ENCODE measurements around the gene IL11. TPM values are rescaled to one million over a fixed set of nuclear protein-coding genes. Genes with fewer than 3 reads are reported as not detected.
"Not testable (repeated sequence)": the region's sequence is repeated elsewhere in the genome, so short reads cannot be mapped to it uniquely, and the experiment has no call there.

IL11 gene
- total RNA-seq, 2 experiments from 2014 or later = not detected

DNA sequence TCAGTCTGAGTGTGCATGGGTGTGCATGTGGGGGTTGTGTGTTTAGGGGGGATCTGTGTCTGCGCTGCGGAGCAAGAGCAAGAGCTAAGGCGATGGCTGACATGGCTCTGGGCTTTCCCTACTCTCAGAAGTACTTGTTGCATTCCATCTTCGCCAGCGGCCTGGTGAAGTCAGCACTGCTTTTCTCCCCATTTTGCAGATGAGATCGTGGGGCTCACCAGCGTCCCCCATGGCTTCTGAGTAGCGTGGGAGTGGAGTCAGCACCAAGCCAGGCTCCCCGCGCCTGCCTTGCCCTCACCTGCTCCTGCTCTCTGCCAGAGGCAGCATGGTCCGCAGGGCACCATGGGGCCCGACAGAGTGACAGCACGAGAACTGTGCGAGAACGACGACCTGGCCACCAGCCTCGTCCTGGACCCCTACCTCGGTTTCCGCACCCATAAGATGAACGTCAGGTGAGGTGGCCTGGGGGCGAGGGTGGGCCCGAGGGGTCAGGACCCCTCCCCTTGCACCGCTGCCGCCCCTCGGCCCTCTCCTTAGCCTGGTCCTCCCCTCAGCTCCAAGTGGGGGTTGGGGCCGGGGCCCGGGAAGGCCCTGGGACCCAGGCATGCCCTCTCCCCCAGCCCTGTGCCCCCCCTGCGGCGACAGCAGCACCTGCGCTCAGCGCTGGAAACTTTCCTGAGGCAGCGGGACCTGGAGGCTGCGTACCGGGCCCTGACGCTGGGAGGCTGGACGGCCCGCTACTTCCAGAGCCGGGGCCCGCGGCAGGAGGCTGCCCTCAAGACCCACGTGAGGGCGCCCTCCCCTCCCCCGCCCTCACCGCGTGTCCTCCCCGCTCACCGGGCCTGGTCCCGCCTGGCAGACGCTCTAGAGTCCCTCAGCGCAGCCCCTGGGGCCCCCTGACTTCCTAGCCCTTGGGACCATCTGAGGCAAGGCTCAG, 28.4 kb downstream of the IL11 start:
- Mint-ChIP-seq H3K9me3 (no peaks in the 10 kb centered on the region), H3K27ac (peak overlapping the region; percentile 27), H3K27me3 (ENCODE audit: low read depth) (no peaks in the 10 kb centered on the region), H3K36me3 (ENCODE audit: low read depth) (peaks cover 12% of the 10 kb centered on the region), H3K4me3 (peak overlapping the region; percentile 90), H3K4me1 (ENCODE audit: low read depth) (peaks cover 12% of the 10 kb centered on the region)
- intact Hi-C loops (cut with micrococcal nuclease) = no loop called here
- CTCF ChIA-PET = interaction anchor here (1.4 kb wide), 1 partner anchor 43 kb away, joined by 5 read pairs; the partner anchor contains the start of gene TMEM238
- no peak for DNase-seq

DNA sequence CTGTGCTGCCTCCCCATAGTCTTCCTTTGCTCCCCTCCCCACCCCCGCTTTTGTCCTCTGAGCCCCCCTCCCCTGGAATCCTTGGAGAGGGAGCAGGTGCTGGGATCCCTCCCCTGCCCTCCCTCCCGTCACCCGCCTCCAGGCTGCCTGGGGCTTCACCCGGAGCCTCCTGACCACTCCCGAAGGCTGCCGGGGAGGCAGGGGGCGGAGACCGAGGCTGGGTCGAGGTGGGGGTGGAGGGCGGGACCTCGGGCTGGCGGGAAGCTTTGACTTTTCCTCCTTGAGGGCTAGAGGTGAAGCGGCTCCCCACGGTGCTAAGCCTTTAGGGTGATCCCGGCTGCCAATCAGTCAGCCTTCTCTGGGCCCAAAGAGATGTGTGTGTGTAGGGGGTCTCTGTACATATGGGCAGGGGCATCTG, 29.1 kb downstream of the IL11 start:
- Mint-ChIP-seq H3K36me3 (ENCODE audit: low read depth) (peaks cover 12% of the 10 kb centered on the region), H3K27ac (peak overlapping the region; percentile 27), H3K27me3 (ENCODE audit: low read depth) (no peaks in the 10 kb centered on the region), H3K9me3 (no peaks in the 10 kb centered on the region), H3K4me3 (peak overlapping the region; percentile 90), H3K4me1 (ENCODE audit: low read depth) (peaks cover 12% of the 10 kb centered on the region)
- CTCF ChIA-PET = interaction anchor here (1.4 kb wide), 1 partner anchor 43 kb away, joined by 5 read pairs; the partner anchor contains the start of gene TMEM238
- DNase-seq = peak; percentile 86
- intact Hi-C loops (cut with micrococcal nuclease) = no loop called here

DNA sequence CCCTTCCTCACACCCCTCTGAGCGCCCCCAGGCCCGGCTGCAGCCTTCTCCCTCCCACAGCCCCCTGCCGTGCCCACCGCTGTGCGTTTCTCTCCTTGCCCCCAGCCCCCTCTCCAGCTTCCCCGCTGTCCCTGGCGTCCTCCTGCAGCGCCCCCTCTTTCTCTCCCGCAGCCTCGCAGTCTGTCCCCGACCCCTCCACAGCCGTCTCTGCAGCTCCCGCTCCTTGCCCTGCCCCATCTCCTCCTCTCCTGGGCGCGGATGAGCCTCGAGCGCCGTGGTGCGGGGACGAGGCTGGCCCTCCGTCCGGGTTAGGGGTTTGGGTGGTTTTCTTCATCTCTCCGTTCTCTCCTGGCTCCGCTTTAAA, 29.5 kb downstream of the IL11 start:
- CTCF ChIA-PET = interaction anchor here (1.4 kb wide), 1 partner anchor 44 kb away, joined by 5 read pairs; the partner anchor contains the start of gene TMEM238

DNA sequence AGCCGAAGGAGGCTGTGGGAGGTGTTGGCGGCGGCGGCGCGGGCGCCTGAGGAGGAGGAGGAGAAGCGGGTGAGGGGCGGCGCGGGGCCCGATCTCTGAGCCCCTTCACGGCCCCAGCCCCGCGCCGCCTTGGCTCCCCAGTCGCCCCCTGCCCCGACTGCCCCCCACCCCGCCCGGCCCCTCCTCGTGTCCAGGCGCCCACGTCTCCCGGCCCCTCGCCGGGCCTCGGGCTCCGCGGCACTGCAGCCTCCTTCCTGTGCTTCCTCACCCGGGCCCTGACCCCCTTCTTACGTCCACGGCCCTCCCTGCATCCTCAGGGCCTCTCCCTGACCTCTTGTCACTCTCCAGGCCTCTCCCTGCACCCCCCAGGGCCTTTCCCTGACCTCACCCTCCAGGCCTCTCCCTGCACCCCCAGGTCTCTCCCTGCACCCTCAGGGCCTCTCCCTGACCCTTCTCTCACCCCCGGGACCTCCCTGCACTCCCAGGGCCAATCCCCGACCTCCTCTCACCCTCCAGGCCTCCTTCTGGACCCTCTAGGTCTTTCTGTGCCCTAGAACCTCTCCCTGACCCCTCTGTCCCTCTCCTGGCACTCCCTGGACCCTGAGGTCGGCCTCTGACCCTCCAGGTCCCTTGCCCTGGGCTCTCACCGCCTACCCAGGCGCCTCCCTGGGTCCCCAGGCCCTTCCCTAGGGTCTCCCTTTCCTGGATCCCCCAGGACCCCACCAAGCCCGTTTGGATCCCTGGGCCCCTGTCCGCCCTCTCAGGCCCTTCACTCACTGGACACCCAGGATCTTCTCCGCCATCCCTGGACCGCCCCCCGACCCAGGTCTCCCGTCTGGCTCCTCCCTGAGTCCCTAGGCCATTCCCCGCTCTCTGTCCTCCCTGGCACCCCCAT, 30.1 kb downstream of the IL11 start:
- intact Hi-C loops (cut with micrococcal nuclease) = loop anchor here (1.0 to 5.0 kb wide), 14 partner anchors 14 to 875 kb away; partner anchors contain the start of genes COX6B2, FIZ1, HSPBP1 and ISOC2
- Mint-ChIP-seq H3K27ac (peak overlapping the region; percentile 92), H3K9me3 (no peaks in the 10 kb centered on the region), H3K27me3 (ENCODE audit: low read depth) (no peaks in the 10 kb centered on the region), H3K36me3 (ENCODE audit: low read depth) (peaks cover 12% of the 10 kb centered on the region), H3K4me3 (peak overlapping the region; percentile 90), H3K4me1 (ENCODE audit: low read depth) (peaks cover 12% of the 10 kb centered on the region)
- CTCF ChIA-PET = interaction anchor here (1.0 to 1.4 kb wide), 3 partner anchors 19 to 44 kb away, joined by 3 to 5 read pairs (median 3); partner anchors contain the start of gene TMEM238
- peak; percentile 63 for DNase-seq

More for the DNA sequence above, 29.5 kb downstream of the IL11 start:
- H3K27me3 Mint-ChIP-seq (ENCODE audit: low read depth) = no peaks in the 10 kb centered on the region
- intact Hi-C loops (cut with micrococcal nuclease) = no loop called here
- H3K4me3 Mint-ChIP-seq = peak overlapping the region; percentile 90
- DNase-seq = peak; percentile 47
- H3K9me3 Mint-ChIP-seq = no peaks in the 10 kb centered on the region
- peaks cover 12% of the 10 kb centered on the region for H3K4me1 Mint-ChIP-seq (ENCODE audit: low read depth)
- peaks cover 12% of the 10 kb centered on the region for H3K36me3 Mint-ChIP-seq (ENCODE audit: low read depth)
- peak overlapping the region; percentile 3 for H3K27ac Mint-ChIP-seq

DNA sequence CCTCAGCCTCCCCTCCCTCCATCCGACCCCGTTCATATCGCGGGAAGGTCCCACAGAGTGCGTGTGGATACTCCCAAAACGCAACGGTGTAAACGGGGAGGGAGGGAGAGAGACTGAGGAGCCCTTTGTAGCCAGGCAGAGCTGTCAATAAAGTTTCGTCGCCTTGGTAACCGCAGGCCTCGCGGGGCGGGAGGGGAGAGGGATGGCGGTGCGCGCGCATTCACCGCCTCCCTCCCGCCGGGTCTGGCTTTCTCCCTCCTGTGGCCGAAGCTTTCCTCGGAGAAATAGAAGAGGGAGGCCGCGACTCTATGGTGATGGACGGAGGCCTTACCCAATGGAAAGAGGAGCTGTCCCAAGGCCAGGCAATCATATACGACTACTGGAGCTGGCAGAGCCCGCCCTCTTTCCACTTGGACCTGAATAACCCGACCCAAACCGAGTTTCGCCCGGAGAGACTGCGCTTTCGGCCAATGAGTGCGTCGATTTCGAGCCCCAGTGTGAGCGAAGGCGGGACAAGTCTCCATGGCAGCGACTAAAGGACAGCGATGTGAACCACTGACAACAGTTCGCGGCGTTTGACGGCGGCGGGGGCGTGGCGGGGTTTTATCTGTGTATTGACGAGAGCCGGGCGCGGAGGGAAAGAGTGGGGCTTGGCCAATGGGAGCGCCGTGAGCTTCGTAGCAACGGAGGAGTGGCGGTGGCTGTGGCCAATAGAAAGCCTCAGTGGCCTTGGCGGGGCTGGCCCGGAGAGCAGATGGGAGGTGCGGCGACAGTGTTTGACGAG, 31.0 kb downstream of the IL11 start, which contains the start of gene KMT5C:
KMT5C (plus strand) TSS at position 772 of the 784 bp plus-strand sequence. CDS start 2,061 bp downstream, outside the sequence.
- peak within 1 kb of the TSS; percentile 92 for H3K27ac Mint-ChIP-seq
- intact Hi-C loops (cut with micrococcal nuclease) = loop anchor here (1.0 to 5.0 kb wide), 14 partner anchors 15 to 874 kb away; partner anchors contain the start of genes COX6B2, FIZ1, HSPBP1 and ISOC2
- peaks cover 12% of the 10 kb centered on the region for H3K4me1 Mint-ChIP-seq (ENCODE audit: low read depth)
- peak; percentile 100 for DNase-seq
- no peaks in the 10 kb centered on the region for H3K9me3 Mint-ChIP-seq
- CTCF ChIA-PET = interaction anchor here (1.0 to 1.8 kb wide), 4 partner anchors 19 to 83 kb away, joined by 3 read pairs; partner anchors contain the start of gene HSPBP1
- H3K27me3 Mint-ChIP-seq (ENCODE audit: low read depth) = no peaks in the 10 kb centered on the region
- peaks cover 12% of the 10 kb centered on the region for H3K36me3 Mint-ChIP-seq (ENCODE audit: low read depth)
- peak within 1 kb of the TSS; percentile 90 for H3K4me3 Mint-ChIP-seq

DNA sequence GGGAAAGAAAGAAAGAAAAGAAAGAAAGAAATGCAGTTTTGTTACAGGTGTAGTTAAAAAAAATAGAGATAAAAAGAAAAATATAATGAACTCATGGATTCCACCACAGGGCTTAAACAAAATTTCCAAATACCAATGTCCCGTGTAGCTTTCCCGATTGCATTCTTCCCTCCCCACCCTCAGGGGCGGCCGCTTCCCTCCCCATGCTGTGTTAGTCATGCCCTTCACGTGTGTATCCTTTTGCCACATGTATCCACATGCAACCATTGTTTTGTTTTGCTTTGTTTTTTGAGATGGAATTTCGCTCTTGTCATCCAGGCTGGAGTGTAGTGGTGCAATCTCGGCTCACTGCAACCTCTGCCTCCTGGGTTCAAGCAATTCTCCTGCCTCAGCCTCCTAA, 34.2 kb downstream of the IL11 start:
- Mint-ChIP-seq H3K27me3 (ENCODE audit: low read depth) (peaks cover 5% of the 10 kb centered on the region), H3K9me3 (no peaks in the 10 kb centered on the region), H3K36me3 (ENCODE audit: low read depth) (no peaks in the 10 kb centered on the region), H3K4me1 (ENCODE audit: low read depth) (peaks cover 7% of the 10 kb centered on the region), H3K27ac (no peak overlapping the region), H3K4me3 (no peak overlapping the region)
- intact Hi-C loops (cut with micrococcal nuclease) = loop anchor here (5.0 kb wide), 1 partner anchor 316 kb away; no protein-coding TSS in a partner anchor
- no peak for DNase-seq
- CTCF ChIA-PET = interaction anchor here (1.7 kb wide), 1 partner anchor 34 kb away, joined by 5 read pairs; no protein-coding TSS in a partner anchor

DNA sequence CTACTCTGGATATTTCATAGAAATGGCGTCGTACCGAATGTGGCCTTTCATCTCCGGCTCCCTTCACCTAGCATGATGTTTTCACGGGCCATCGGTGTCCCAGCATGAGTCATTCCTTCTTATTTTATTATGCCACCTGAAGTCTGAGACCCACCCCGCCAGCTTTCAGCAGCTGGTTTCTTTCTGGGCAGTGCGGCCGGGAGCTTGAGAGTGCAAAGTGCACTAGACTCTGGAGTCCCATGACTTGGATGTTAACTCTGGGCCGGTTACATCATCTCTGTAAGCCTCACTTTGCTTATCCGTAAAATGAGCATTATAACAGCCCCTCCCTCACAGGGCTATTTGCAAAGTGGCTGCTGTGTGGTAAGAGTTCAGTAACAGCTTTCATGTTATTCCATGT, 36.4 kb downstream of the IL11 start:
- intact Hi-C loops (cut with micrococcal nuclease) = no loop called here
- CTCF ChIA-PET = no interaction called here
- H3K27ac Mint-ChIP-seq = no peak overlapping the region

DNA sequence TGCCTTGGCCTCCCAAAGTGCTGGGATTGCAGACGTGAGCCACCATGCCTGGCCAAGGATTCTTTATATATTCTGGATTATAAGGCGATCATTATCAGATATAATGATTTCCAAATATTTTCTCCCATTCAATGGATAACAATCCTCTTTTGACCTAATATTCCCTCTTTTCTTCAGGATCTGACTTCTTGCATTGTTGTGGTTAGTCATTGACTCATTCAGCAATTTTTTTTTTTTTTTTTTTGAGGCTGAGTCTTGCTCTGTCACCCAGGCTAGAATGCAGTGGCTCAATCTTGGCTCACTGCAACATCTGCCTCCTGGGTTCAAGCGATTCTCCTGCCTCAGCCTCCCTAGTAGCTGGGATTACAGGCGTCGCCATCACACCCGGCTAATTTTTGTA, 40.5 kb downstream of the IL11 start:
- H3K4me3 Mint-ChIP-seq; H3K27ac Mint-ChIP-seq; DNase-seq; H3K27me3 Mint-ChIP-seq (ENCODE audit: low read depth); H3K9me3 Mint-ChIP-seq; H3K36me3 Mint-ChIP-seq (ENCODE audit: low read depth); intact Hi-C loops (cut with micrococcal nuclease); H3K4me1 Mint-ChIP-seq (ENCODE audit: low read depth); CTCF ChIA-PET: not testable (repeated sequence)

More for the DNA sequence above, 36.4 kb downstream of the IL11 start:
- peaks cover 5% of the 10 kb centered on the region for H3K27me3 Mint-ChIP-seq (ENCODE audit: low read depth)
- H3K9me3 Mint-ChIP-seq = no peaks in the 10 kb centered on the region
- no peak overlapping the region for H3K4me3 Mint-ChIP-seq
- H3K36me3 Mint-ChIP-seq (ENCODE audit: low read depth) = no peaks in the 10 kb centered on the region
- peaks cover 5% of the 10 kb centered on the region for H3K4me1 Mint-ChIP-seq (ENCODE audit: low read depth)
- DNase-seq = no peak

DNA sequence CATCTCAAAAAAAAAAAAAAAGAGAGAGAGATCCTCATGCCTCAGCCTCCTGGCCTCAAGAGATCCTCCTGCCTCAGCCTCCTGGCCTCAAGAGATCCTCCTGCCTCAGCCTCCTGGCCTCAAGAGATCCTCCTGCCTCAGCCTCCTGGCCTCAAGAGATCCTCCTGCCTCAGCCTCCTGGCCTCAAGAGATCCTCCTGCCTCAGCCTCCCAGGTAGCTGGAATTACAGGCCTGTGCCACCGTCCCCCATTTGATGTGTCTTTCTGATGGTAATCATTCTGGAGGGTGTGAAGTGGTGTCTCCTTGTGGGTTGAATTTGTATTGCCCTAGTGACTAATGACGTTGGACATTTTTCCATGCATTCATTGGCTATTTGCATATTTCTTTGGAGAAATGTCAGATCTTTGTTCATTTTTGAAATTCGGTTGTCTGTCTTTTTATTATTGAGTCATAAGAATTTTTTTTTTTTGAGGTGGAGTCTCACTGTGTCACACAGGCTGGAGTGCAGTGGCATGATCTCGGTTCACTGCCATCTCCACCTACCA, 41.4 kb downstream of the IL11 start:
- H3K9me3 Mint-ChIP-seq; DNase-seq; intact Hi-C loops (cut with micrococcal nuclease); H3K36me3 Mint-ChIP-seq (ENCODE audit: low read depth); H3K27me3 Mint-ChIP-seq (ENCODE audit: low read depth); H3K4me3 Mint-ChIP-seq; H3K4me1 Mint-ChIP-seq (ENCODE audit: low read depth); H3K27ac Mint-ChIP-seq: not testable (repeated sequence)
- CTCF ChIA-PET = interaction anchor here (0.7 kb wide), 1 partner anchor 91 kb away, joined by 7 read pairs; no protein-coding TSS in a partner anchor

DNA sequence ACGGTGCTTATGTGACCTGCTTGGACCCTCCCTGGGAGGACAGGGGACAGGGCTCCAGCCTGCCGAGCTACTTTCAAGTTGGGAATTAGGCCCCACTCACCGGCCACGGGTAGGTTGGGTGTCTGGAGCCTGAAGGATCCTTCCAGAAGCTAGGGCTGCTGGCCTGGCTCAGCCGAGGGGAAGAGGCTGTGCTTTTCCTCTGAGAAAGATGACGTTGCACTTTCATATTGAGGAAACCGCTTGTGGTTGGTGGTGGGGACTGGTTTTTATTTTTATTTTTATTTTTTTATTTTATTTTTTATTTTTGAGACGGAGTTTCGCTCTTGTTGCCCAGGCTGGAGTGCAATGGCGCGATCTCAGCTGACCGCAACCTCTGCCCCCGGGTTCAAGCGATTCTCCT, 45.1 kb downstream of the IL11 start, which contains the start of gene TMEM150B:
TMEM150B (minus strand) TSS at position 170 of the 400 bp plus-strand sequence. CDS start 4,305 bp downstream, outside the sequence.
- Mint-ChIP-seq H3K4me1 (ENCODE audit: low read depth) (no peaks in the 10 kb centered on the region), H3K4me3 (no peak within 1 kb of the TSS), H3K36me3 (ENCODE audit: low read depth) (no peaks in the 10 kb centered on the region), H3K27me3 (ENCODE audit: low read depth) (peaks cover 6% of the 10 kb centered on the region), H3K27ac (no peak within 1 kb of the TSS), H3K9me3 (no peaks in the 10 kb centered on the region)
- CTCF ChIA-PET = no interaction called here
- intact Hi-C loops (cut with micrococcal nuclease) = no loop called here
- no peak for DNase-seq

DNA sequence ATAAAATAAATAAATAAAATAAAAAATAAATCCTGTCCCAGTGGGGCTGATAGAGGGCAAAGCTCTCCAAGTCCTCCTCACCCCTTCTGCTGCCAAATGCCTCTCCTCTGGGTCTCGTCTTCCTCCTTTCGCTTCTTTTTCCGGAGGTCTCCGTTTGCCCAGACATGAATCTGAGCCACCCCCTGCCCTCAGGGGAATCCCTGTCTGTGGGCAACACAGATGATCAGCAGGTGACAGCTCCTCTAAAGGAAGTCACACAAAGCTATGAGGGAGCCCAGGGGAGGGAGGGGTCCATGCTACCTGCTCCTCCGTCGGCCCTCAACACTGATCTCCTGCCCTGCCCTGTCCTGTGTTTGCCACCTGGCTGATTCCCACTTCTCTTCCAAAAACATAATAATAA, 45.6 kb downstream of the IL11 start:
- CTCF ChIA-PET = no interaction called here
- intact Hi-C loops (cut with micrococcal nuclease) = no loop called here
- H3K36me3 Mint-ChIP-seq (ENCODE audit: low read depth) = no peaks in the 10 kb centered on the region
- no peaks in the 10 kb centered on the region for H3K4me1 Mint-ChIP-seq (ENCODE audit: low read depth)
- no peaks in the 10 kb centered on the region for H3K9me3 Mint-ChIP-seq
- H3K27ac Mint-ChIP-seq = no peak overlapping the region
- H3K4me3 Mint-ChIP-seq = no peak overlapping the region
- H3K27me3 Mint-ChIP-seq (ENCODE audit: low read depth) = peaks cover 6% of the 10 kb centered on the region
- no peak for DNase-seq
